H1 (cell line): ENCODE results near the gene VSTM2B. TPM values are rescaled to one million over a fixed set of nuclear protein-coding genes. Genes with fewer than 3 reads are reported as not detected.

Source experiments
- CTCF ChIA-PET: fragments of 300-600 bp; sonication (Branson Sonifier 250); formaldehyde crosslinking; loops from one replicate; lab custom pipeline; 2021; ENCODE audit not compliant: partially characterized antibody; lab: Charles Lee
- POLR2A ChIA-PET: fragments of 300-600 bp; sonication (Branson Sonifier 250); formaldehyde crosslinking; loops from one replicate; lab custom pipeline; 2021; ENCODE audit warnings: inconsistent platforms; ENCODE audit not compliant: partially characterized antibody; lab: Charles Lee
- DNase-seq, 2 experiments: peaks; one replicate each; pipeline versions ENCODE4 v3.0.0 to v3.0.0-alpha.2; 2010 to 2022; ENCODE audit warnings: low spot score in 2 of 2, low read depth in 1 of 2, mixed read lengths in 1 of 2
- FAIRE-seq: peaks from 2 replicates; lab custom pipeline; 2011; peaks lifted over from hg19 to GRCh38; lab: Jason Lieb, UNC
- H2AFZ ChIP-seq: 2 replicates; pipeline ENCODE4 v1.8.1; 2012; ENCODE audit warnings: low read length, inconsistent platforms
- H2AK5ac ChIP-seq: 2 replicates; pipeline ENCODE4 v1.6.1; 2013; ENCODE audit warnings: low read depth, low read length
- H2BK120ac ChIP-seq: replicated peaks from 2 replicates; pipeline ENCODE3; 2013; ENCODE audit warnings: low read depth, low read length, inconsistent platforms
- H2BK12ac ChIP-seq: 2 replicates; pipeline ENCODE4 v1.6.1; 2013; ENCODE audit warnings: low read depth, low read length
- H2BK15ac ChIP-seq: 2 replicates; pipeline ENCODE4 v1.6.1; 2013; ENCODE audit warnings: low read length
- H2BK20ac ChIP-seq: 2 replicates; pipeline ENCODE4 v1.6.1; 2013; ENCODE audit warnings: low read length
- H2BK5ac ChIP-seq: 2 replicates; pipeline ENCODE4 v1.6.1; 2013; ENCODE audit warnings: low read depth, low read length
- H3K14ac ChIP-seq: 2 replicates; pipeline ENCODE4 v1.6.1; 2013; ENCODE audit warnings: inconsistent platforms; ENCODE audit not compliant: insufficient read length
- H3K18ac ChIP-seq: 2 replicates; pipeline ENCODE4 v1.6.1; 2013; ENCODE audit warnings: low read length; ENCODE audit errors: extremely low read depth
- H3K23ac ChIP-seq: 2 replicates; pipeline ENCODE4 v1.6.1; 2013; ENCODE audit warnings: inconsistent platforms; ENCODE audit not compliant: insufficient read length
- H3K23me2 ChIP-seq: 2 replicates; pipeline ENCODE4 v1.6.1; 2013; ENCODE audit warnings: low read depth, low read length
- H3K27ac ChIP-seq: 2 replicates; pipeline ENCODE4 v1.6.1; 2011; ENCODE audit warnings: low read depth, low read length, inconsistent platforms
- H3K27me3 ChIP-seq, 4 experiments: replicated peaks in 1 of 4; 1 replicate in 1 of 4; 2 replicates in 3 of 4; pipeline versions ENCODE4 v1.6.1 to v1.8.1; 2011 to 2013; ENCODE audit warnings: low read length in 3 of 4, mild to moderate bottlenecking in 3 of 4, inconsistent platforms in 2 of 4, mixed read lengths in 2 of 4, moderate library complexity in 1 of 4; ENCODE audit not compliant: control insufficient read depth in 3 of 4, insufficient read depth in 3 of 4; ENCODE audit errors: extremely low read depth in 1 of 4
- H3K36me3 ChIP-seq, 4 experiments: 2 replicates each; pipeline versions ENCODE4 v1.6.1 to v1.8.1; 2011 to 2013; ENCODE audit warnings: mild to moderate bottlenecking in 4 of 4, low read length in 3 of 4, moderate library complexity in 2 of 4, control low read depth in 1 of 4, inconsistent platforms in 1 of 4; ENCODE audit not compliant: insufficient read depth in 4 of 4, control insufficient read depth in 2 of 4
- H3K4ac ChIP-seq: replicated peaks from 2 replicates; pipeline ENCODE3; 2013; ENCODE audit warnings: low read length, low read depth, mixed read lengths, inconsistent platforms; ENCODE audit not compliant: insufficient read length
- H3K4me1 ChIP-seq, 4 experiments: replicated peaks in 1 of 4; 1 replicate in 1 of 4; 2 replicates in 3 of 4; pipeline versions ENCODE4 v1.6.1 to v1.8.1; 2011 to 2013; ENCODE audit warnings: low read length in 3 of 4, inconsistent platforms in 2 of 4, mixed read lengths in 1 of 4; ENCODE audit not compliant: insufficient read depth in 4 of 4, control insufficient read depth in 3 of 4
- H3K4me2 ChIP-seq, 2 experiments: 2 replicates each; pipeline versions ENCODE4 v1.6.1 to v1.8.1; 2011 to 2013; ENCODE audit warnings: low read depth in 2 of 2, low read length in 2 of 2, control low read depth in 1 of 2, inconsistent platforms in 1 of 2, mild to moderate bottlenecking in 1 of 2; ENCODE audit not compliant: insufficient read depth in 1 of 2
- H3K4me3 ChIP-seq, 4 experiments: fragments of 200-600, 300-600 bp in 1 of 4; sonication (generic), shearing (Covaris generic), sonication (Bioruptor Twin) in 1 of 4; 2 replicates each; pipeline versions ENCODE4 v1.5.1 to v1.8.1; 2011 to 2016; ENCODE audit warnings: low read length in 4 of 4, low read depth in 3 of 4, control low read depth in 2 of 4, inconsistent platforms in 2 of 4, mild to moderate bottlenecking in 2 of 4, mixed read lengths in 1 of 4, moderate library complexity in 1 of 4; ENCODE audit not compliant: insufficient read depth in 2 of 4; ENCODE audit errors: extremely low read depth in 1 of 4
- H3K56ac ChIP-seq: replicated peaks from 2 replicates; pipeline ENCODE3; 2013; ENCODE audit warnings: low read depth, mild to moderate bottlenecking, mixed read lengths, low read length, inconsistent platforms; ENCODE audit not compliant: insufficient read length
- H3K79me1 ChIP-seq: 2 replicates; pipeline ENCODE4 v1.6.1; 2013; ENCODE audit warnings: low read depth, low read length, control low read depth
- H3K79me2 ChIP-seq, 2 experiments: 2 replicates each; pipeline versions ENCODE4 v1.6.1 to v1.8.1; 2012 to 2013; ENCODE audit warnings: low read length in 2 of 2, mild to moderate bottlenecking in 2 of 2, inconsistent platforms in 1 of 2; ENCODE audit not compliant: insufficient read depth in 2 of 2, control insufficient read depth in 1 of 2
- H3K9ac ChIP-seq, 4 experiments: replicated peaks in 1 of 4; 1 replicate in 1 of 4; 2 replicates in 3 of 4; pipeline versions ENCODE4 v1.6.1 to v1.8.1; 2011 to 2013; ENCODE audit warnings: low read depth in 3 of 4, low read length in 3 of 4, control low read depth in 2 of 4, mild to moderate bottlenecking in 2 of 4, moderate library complexity in 2 of 4, inconsistent platforms in 1 of 4; ENCODE audit errors: extremely low read depth in 1 of 4
- H3K9me3 ChIP-seq, 2 experiments: 2 replicates each; pipeline versions ENCODE4 v1.6.1 to v1.8.1; 2012 to 2013; ENCODE audit warnings: mild to moderate bottlenecking in 2 of 2, moderate library complexity in 2 of 2, control low read depth in 1 of 2, inconsistent platforms in 1 of 2, low read depth in 1 of 2, low read length in 1 of 2, mixed read lengths in 1 of 2; ENCODE audit not compliant: insufficient read depth in 2 of 2
- H4K20me1 ChIP-seq, 2 experiments: replicated peaks in 1 of 2; 2 replicates each; pipeline versions ENCODE3 to v1.8.1; 2011 to 2013; ENCODE audit warnings: inconsistent platforms in 2 of 2, low read length in 2 of 2, mild to moderate bottlenecking in 1 of 2; ENCODE audit not compliant: insufficient read depth in 2 of 2, control insufficient read depth in 1 of 2
- H4K5ac ChIP-seq: 2 replicates; pipeline ENCODE4 v1.6.1; 2013; ENCODE audit warnings: low read length, low read depth, mixed read lengths, inconsistent platforms; ENCODE audit not compliant: insufficient read length
- H4K8ac ChIP-seq: 2 replicates; pipeline ENCODE4 v1.8.0; 2013; ENCODE audit warnings: mild to moderate bottlenecking, moderate library complexity, low read length, inconsistent platforms; ENCODE audit not compliant: insufficient read depth; ENCODE audit errors: extremely low read depth
- H4K91ac ChIP-seq: replicated peaks from 2 replicates; pipeline ENCODE3; 2013; ENCODE audit warnings: low read length, mixed read lengths, inconsistent platforms; ENCODE audit not compliant: insufficient read length
- CBX8 ChIP-seq: fragments of 300-800, 300-1000 bp; sonication (generic); IDR thresholded peaks from 2 replicates; pipeline ENCODE4 v1.7.1; 2016; ENCODE audit warnings: low read depth, low read length, borderline replicate concordance
- CHD2 ChIP-seq: IDR thresholded peaks from 2 replicates; pipeline ENCODE4 v1.6.1; 2012; ENCODE audit warnings: low read length, improper control_type of control experiment
- CTCF ChIP-seq, 3 experiments: IDR thresholded peaks; 1 replicate in 2 of 3; 2 replicates in 1 of 3; pipeline versions ENCODE4 v1.5.1 to v1.6.1; 2011; ENCODE audit warnings: low read length in 3 of 3, mild to moderate bottlenecking in 3 of 3, inconsistent platforms in 2 of 3, low read depth in 1 of 3, moderate library complexity in 1 of 3; ENCODE audit not compliant: insufficient read depth in 1 of 3; ENCODE audit errors: control extremely low read depth in 1 of 3
- EGR1 ChIP-seq: IDR thresholded peaks from 2 replicates; pipeline ENCODE4 v1.6.1; 2011; ENCODE audit warnings: low read depth, low read length, borderline replicate concordance
- HDAC2 ChIP-seq, 2 experiments: fragments of 300-600 bp in 1 of 2; sonication (generic) in 1 of 2; IDR thresholded peaks; 2 replicates each; pipeline ENCODE4 v1.6.1; 2011 to 2012; ENCODE audit warnings: low read depth in 2 of 2, low read length in 2 of 2, mild to moderate bottlenecking in 2 of 2, moderate library complexity in 2 of 2, borderline replicate concordance in 1 of 2, inconsistent platforms in 1 of 2
- RBBP5 ChIP-seq: IDR thresholded peaks from 2 replicates; pipeline ENCODE4 v1.7.1; 2012; ENCODE audit warnings: low read depth, mild to moderate bottlenecking, inconsistent platforms, low read length, moderate library complexity, borderline replicate concordance
- SUZ12 ChIP-seq: fragments of 200-600 bp; sonication (generic); IDR thresholded peaks from 2 replicates; pipeline ENCODE4 v1.6.1; 2012; ENCODE audit warnings: mild to moderate bottlenecking, inconsistent platforms, low read length, moderate library complexity, mixed read lengths
- TAF1 ChIP-seq: IDR thresholded peaks from 2 replicates; pipeline ENCODE4 v1.6.1; 2011; ENCODE audit warnings: mild to moderate bottlenecking, low read depth, low read length
- YY1 ChIP-seq: IDR thresholded peaks from 2 replicates; pipeline ENCODE4 v1.6.1; 2011; ENCODE audit warnings: low read depth, mild to moderate bottlenecking, low read length
- WGBS, 2 experiments: shearing (Covaris generic) in 1 of 2; methylation state at CpG; one replicate each; pipeline versions ENCODE4 v1.1.6 to v1.1.7; 2013 to 2015; ENCODE audit warnings: low lambda C conversion rate in 2 of 2, mixed read lengths in 2 of 2, inconsistent platforms in 1 of 2, low coverage in 1 of 2, missing lambda C conversion rate in 1 of 2; ENCODE audit not compliant: insufficient replicate concordance in 2 of 2, insufficient coverage in 1 of 2, insufficient read length in 1 of 2; ENCODE audit errors: extremely low coverage in 1 of 2, missing lambda C conversion rate in 1 of 2; 5-methylcytosine and 5-hydroxymethylcytosine counted together
- polyA plus RNA-seq, 7 experiments: library from polyadenylated mRNA; depleted of rRNA in 3 of 7; stranded (reverse) in 5 of 7; unstranded in 2 of 7; fragments of >200 nt in 5 of 7; fragments of 200-250 nt in 2 of 7; gene quantifications; 1 replicate in 5 of 7; 2 replicates in 1 of 7; 4 replicates in 1 of 7; pipeline versions ENCODE4 v1.2.1 to v1.2.3, GENCODE V29; 2011 to 2013; ENCODE audit warnings: missing spikeins in 2 of 7, mixed read lengths in 2 of 7
- total RNA-seq: library from RNA; stranded (reverse); fragmentation: NEBNext Ultra II Directional; extraction: Animal tissue kit (Norgen Biotek cat#: 25700); gene quantifications from 2 replicates; pipeline ENCODE4 v1.2.1, GENCODE V29; 2021

The VSTM2B gene
- total and polyA plus RNA-seq, 2 of the 8 experiments (the other 6 are each of a cell fraction or from before 2014, with no cell fraction given), result 0.82 to 1.5 TPM

DNA sequence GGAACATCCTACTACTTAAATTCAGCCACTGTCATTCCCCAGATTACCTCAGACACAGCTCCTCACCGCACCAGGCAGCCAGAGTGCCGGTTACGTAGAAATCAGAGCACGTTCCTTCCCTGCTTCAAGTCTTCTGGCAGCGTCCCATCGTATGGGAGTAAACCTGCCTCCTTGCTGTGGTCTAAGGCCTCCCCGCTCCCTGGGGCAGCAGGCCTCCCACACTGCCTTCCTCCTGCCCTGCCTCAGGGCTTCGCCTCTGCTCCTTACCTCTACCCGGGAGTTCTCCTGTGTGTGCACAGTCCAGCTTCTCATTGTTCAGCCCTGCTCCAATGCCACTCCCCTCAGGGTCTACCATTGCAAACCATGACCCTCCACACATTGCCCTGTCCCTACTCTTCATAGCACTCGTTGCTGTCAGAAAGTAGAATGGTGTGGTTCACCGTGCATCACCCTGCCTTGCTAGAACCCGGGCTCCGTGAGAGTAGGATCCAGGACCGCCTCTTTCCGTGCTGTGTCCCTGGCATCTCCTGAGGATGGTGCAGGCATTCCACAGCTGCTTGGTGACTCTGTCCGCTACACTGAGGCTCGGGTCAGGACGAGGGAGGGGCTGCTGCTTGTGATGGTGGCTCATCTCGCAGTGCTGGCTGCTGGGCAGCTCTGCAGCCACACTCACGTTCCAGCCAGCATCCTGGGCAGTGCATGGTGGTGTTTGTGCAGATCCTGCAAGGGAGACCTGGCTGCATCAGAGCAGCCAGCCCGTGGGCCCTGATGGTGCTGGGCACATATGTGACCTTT is 87.2 kb downstream of the VSTM2B start:
- H3K56ac ChIP-seq, result no peak overlapping the region
- TF ChIP-seq SUZ12 (no peak), TAF1 (no peak), CTCF (IDR thresholded peaks at IDR 0.05; ENCODE audit: control extremely low read depth in 1 of 3, insufficient read depth in 1 of 3, low read depth in 1 of 3, low read length in 3 of 3) (no peak), YY1 (no peak), RBBP5 (no peak), CBX8 (no peak), EGR1 (no peak), CHD2 (no peak), HDAC2 (IDR thresholded peaks at IDR 0.05; ENCODE audit: borderline replicate concordance in 1 of 2, low read depth in 2 of 2, low read length in 2 of 2) (no peak)

More for the DNA sequence above, 87.2 kb downstream of the VSTM2B start:
- FAIRE-seq (no peak), DNase-seq (no peak)
- Histone ChIP-seq H2BK20ac (no peak overlapping the region), H2AFZ (no peak overlapping the region), H2BK120ac (no peak overlapping the region), H3K79me2 (no peaks in the 10 kb centered on the region), H3K23me2 (no peaks in the 10 kb centered on the region), H3K9me3 (no peaks in the 10 kb centered on the region), H3K27me3 (no peaks in the 10 kb centered on the region), H3K9ac (no peak overlapping the region), H2BK12ac (no peak overlapping the region), H3K27ac (no peak overlapping the region), H3K4me3 (no peak overlapping the region), H4K5ac (no peak overlapping the region), H3K23ac (no peak overlapping the region), H2BK15ac (no peak overlapping the region), H3K36me3 (peaks cover 8 to 25% (median 16%) of the 10 kb centered on the region in 4 experiments; a peak in 7 of 8 replicates), H3K18ac (no peak overlapping the region), H3K4me2 (no peak overlapping the region), H4K8ac (no peak overlapping the region; the same call in 1 of the 2 replicates), H3K4ac (no peak overlapping the region), H3K14ac (no peak overlapping the region), H3K79me1 (no peaks in the 10 kb centered on the region), H3K4me1 (no peaks in the 10 kb centered on the region; a peak in 1 of 7 replicates), H4K20me1 (peaks cover 0 to 3% of the 10 kb centered on the region in 2 experiments), H4K91ac (no peak overlapping the region), H2AK5ac (no peak overlapping the region), H2BK5ac (no peak overlapping the region)
- CTCF ChIA-PET, result interaction anchor here (4.1 to 9.9 kb wide), 4 partner anchors 9 to 102 kb away, joined by 46 to 109 read pairs (median 60); partner anchors contain the start of gene C19orf12
- POLR2A ChIA-PET, result interaction anchor here (0.6 to 1.7 kb wide), 4 partner anchors 9 to 103 kb away, joined by 3 to 4 read pairs (median 3); no protein-coding TSS in a partner anchor
- 94% methylated on average over 20 of the region's 21 CpGs; no CpG with 5 or more reads in 1 of the 2 experiments for WGBS, 2 experiments
